G401 (cell line): ENCODE results near the gene FBXO5. TPM values are rescaled to one million over a fixed set of nuclear protein-coding genes. Genes with fewer than 3 reads are reported as not detected.
"Not testable (repeated sequence)": the region's sequence is repeated elsewhere in the genome, so short reads cannot be mapped to it uniquely, and the experiment has no call there.

Source experiments
- DNase-seq: peaks from one replicate; pipeline ENCODE4 v3.0.0-alpha.2; 2015; ENCODE audit warnings: low spot score
- in situ Hi-C: cut with HindIII; loops from 2 replicates; pipeline ENCODE4 v1.10.0; 2016; ENCODE audit warnings: low sequenced_read_pairs, mixed read lengths
- total RNA-seq: library from RNA; depleted of rRNA; stranded (reverse); fragments of >200 nt; shearing (Covaris generic); gene quantifications from 2 replicates; pipeline ENCODE4 v1.2.3, GENCODE V29; 2014; rRNA removed

FBXO5 gene, protein sequence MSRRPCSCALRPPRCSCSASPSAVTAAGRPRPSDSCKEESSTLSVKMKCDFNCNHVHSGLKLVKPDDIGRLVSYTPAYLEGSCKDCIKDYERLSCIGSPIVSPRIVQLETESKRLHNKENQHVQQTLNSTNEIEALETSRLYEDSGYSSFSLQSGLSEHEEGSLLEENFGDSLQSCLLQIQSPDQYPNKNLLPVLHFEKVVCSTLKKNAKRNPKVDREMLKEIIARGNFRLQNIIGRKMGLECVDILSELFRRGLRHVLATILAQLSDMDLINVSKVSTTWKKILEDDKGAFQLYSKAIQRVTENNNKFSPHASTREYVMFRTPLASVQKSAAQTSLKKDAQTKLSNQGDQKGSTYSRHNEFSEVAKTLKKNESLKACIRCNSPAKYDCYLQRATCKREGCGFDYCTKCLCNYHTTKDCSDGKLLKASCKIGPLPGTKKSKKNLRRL
- 30.5 and 32.5 TPM in 2 replicates for total RNA-seq

DNA sequence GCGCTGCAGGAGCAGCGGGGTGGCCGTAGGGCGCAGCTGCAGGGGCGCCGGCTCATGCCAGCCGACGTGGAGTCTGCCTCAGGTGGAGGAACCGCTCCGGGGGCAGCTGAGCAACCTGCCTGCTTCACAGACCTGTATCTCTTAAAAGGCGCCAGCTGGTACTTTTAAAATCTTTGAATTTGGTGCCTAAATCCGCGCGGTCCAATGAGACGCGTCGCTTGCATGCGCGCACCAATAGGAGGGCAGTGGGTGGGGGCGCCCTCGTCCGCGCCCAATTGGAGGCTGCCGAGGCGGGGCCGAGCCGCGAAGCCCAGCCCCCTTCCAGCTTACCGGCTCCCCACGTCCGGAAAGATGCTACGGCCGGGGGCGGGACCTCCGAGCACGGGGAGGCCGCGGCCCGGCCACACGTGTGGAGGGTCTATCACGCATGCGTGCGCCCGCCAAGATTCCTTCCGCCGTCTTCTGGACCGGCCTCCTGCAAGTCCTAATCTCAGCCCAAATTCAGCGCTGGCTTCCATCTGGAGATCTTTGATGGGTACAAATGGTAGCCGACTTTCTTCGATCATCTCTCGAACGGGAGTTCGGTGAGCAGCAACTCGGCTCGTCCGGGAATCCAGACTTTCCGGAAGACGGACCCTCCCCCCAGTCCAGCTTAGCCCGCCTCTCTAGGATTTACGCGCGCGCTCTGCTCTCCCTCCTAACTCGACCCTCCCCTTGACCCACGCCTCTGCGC is at the start of gene FBXO5:
FBXO5 (minus strand) TSS at position 138 of the 733 bp plus-strand sequence; CDS start at position 56, 82 bp downstream.
- DNase-seq: peak; percentile 97
- in situ Hi-C loops: no loop called here

DNA sequence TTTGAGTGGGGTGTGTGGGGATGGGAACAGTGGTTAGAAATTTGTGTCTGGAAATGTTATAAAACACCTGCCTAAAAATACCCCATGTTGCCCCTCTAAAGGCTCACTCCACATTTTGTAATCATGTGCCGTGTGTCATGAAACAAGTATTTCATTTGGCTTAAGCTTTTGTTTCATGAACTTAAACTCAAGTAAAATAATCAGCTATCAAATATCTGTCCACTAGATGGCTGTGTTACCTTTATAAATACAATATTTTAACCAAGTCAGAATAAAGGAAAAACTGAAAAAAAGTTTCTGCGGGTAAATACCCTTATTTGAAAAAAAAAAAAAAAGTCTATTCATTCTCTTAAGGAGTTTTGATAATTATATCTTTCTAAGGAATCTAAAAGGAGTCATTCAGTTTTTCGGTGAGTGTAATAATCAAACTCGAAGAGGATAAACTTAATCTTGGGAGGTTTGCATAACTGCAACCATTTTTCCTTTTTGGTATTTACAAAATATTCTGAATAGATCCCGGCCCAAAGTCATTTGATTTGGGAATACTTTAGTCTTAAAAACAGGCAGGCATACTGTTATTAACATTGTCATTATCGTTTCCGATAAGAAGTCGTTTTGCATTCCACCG is 49.5 kb upstream of the FBXO5 start:
- peak; percentile 37 for DNase-seq
- in situ Hi-C loops: no loop called here

DNA sequence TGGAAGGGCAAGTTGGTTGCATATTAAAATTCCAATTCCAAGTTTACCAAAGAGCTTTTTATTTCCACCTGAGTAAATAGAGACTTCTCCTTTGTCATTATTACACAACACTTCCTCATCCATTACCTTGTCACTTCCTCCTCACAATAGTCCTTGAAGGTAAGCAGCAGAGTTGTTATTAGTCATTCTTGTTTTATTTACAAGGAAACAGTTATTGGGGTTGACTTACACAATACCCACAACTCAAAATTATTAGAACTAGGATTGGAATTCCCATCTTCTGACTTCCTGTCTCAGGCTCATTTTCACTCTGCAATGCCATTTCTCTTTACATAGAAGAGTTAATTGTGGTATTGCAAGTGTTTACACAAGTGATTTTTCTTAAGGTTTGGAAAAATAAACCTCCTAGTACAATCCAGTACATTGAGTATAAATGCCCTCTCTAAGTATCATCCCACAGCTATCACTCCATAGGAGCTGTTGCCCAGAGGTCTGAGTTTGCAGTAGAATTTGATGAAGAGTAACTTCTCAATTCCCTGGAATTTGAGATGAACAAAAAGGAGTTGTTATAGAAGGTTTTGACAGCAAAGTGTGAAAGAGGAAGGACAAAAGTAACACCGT is 48.6 kb upstream of the FBXO5 start:
- in situ Hi-C loops: no loop called here

DNA sequence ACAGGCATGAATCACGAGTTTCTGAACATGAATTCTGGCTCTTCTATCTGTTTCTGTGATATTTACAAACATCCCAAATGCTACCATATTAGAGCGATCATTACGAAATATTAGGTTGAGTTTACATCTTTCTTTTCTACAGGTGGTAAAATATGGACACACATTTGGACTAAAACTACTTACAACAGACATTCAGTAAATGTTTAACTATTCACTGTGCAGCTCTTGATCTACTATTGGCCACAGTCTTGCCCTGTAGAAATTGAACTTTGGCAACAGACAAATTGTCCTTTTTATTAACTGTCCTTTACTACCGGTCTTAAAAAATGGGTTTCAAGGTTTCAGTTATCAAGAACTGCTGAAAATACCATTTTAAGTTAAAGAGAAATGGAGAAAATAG is 46.1 kb upstream of the FBXO5 start:
- no peak for DNase-seq
- in situ Hi-C loops: no loop called here

More for the DNA sequence above, 48.6 kb upstream of the FBXO5 start:
- DNase-seq: no peak

DNA sequence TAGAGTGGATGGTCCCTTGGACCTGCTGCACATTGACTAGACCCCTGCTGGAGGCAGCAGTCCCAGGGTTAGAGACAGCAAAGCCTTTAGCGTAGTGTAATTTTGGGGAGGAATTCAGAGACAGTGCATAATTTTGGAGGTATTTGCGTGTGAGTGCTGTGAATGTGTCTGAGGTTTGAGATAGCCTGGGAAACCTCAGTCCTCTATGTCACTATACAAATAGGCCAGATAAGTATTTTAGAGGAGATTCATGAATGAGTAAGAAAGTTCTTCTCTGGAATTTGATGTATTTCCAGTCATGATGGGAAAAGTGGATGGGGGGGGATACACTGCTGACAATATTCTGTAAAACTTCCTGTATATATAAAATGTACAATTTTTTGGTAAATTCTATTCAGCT is 45.4 kb upstream of the FBXO5 start:
- in situ Hi-C loops: no loop called here
- DNase-seq: no peak

DNA sequence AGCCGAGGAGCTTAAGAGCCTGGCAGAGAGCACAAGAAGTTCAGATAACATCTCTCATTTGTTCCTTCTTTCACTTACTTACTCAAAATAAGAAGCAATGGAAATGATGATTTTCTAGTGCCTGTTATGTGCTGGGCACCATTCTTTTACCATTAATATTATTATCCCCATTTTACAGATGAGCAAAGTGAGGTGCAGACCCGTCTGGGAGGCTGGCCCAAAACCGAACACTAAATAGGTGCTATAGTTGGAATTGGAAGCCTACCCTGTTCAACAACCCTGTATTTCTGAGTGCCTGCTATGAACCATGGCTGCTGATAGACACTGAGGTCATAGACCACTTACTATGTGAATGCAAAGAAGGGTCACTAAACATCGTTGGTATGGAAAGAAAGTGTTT is 44.6 kb upstream of the FBXO5 start:
- in situ Hi-C loops: no loop called here
- DNase-seq: no peak

DNA sequence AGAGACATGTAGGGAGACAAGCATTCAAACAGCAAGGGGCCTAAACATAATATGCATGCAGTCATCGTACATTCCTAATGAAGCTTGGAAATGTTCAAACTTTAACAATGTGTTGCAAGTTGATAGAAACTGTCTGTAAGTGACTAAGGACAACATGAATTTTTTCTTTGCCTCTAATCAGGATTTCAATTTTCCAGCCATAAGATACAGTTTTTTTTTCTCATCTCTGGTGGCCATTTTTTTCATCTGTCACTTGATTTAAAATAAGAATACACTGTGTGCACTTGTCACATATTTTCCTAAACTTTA is 41.8 kb upstream of the FBXO5 start:
- in situ Hi-C loops: no loop called here
- DNase-seq: no peak

DNA sequence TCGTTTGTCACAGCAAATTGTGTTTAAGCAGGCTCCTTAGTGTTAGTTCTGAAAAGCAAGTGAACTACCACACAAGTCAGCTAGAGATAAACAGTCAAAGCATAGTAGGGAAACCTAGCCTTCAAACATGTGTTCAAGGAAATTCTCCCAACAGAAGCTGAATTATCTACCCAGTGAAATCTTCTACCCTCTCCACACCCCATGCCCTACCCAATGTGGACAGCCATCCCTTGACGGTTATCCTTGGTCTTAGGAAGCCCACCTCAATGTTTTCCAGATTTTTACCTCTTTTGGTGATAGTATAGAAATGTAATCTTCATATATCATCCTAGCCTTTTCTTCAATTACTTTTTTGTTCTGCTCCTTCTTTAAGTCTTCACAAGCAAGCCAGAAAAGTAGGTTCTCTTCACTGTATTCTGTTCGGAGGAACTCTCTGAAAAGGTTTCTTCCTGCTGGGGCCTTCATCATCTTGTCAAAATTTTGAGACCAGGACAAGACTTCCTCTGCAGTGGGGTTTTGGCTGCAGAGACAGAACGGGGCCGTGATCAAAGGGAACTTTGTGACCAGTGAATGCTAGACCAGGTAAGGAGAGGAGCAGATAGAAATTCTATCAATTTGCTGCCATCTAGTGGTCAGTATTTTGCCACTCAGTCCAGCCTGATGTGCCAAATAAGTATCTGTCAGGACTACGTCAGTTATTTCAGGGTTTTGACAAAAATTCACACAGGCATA is 41.3 kb upstream of the FBXO5 start:
- peak; percentile 79 for DNase-seq
- in situ Hi-C loops: no loop called here

DNA sequence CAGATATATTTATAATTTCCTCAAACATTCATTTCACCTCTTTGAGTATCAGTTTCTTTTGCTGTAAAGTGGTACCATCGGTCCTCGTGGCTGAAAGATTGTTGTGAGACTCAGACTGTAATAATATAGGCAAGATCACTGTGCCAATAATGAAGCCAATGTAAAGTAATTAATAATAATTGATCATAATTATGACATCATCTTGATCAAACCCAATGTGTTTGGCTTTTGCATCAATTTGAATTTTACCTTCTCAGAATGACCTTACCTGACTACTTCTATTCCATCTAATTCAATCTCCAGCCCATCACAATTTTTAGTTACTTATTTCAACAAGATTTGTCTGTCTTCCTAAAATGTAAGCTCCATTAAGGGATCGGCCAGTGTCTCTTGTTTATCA is 35.5 kb upstream of the FBXO5 start:
- in situ Hi-C loops: no loop called here
- no peak for DNase-seq

DNA sequence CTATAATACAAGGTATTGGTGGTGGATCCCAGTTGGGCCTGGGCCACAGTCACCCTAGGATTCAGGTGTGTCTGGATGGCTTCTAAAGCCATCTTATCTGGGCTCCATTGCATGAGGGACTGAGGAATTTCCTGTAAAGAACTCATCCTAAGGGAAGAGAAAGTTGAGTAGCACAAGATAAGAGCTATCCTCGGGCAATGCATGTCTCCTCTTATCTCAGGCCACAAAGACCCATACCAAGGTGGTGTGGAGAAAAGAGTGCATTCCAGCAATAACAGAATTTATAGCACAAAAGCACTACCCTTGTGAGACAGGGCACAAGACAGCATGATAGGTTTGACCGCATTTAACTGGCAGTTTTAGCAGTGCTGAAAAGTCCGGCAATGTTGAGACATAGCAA is 34.0 kb upstream of the FBXO5 start:
- no peak for DNase-seq
- in situ Hi-C loops: no loop called here

DNA sequence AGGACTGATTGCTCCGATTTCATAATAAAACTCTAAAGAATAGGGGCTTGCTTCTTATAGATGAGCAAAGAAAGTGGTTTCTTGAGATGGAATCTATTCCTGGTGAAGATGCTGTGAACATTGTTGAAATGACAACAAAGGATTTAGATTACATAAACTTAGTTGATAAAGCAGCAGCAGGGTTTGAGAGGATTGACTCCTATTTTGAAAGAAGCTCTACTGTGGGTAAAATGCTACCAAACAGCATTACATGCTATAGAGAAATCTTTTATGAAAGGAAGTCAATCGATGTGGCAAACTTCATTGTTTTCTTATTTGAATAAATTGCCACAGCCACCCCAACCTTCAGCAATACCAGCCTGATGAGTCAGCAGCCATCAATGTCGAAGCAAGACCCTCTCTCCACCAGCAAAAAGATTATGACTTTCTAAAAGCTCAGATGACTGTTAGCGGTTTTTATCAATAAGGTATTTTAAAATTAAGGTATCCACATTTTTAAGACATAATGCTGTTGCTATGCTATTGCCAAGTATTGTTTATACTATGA is 32.3 kb upstream of the FBXO5 start:
- in situ Hi-C loops: no loop called here
- no peak for DNase-seq

DNA sequence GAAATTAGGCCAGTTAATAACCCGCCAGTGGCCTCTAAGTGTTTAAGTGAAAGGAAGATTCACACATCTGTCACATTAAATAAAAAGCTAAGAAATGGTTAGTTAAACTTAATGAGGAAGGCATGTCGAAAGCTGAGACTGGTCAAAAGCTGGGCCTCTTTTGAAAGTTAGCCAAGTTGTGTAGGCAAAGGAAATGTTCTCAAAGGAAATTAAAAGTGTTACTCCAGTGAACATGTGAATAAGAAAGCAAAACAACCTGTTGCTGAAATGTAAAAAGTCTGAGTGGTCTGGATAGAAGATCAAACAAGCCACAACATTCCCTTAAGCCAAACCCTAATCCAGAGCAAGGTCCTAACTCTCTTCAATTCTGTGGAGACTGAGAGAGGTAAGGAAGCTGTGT is 30.6 kb upstream of the FBXO5 start:
- in situ Hi-C loops: no loop called here
- DNase-seq: no peak

DNA sequence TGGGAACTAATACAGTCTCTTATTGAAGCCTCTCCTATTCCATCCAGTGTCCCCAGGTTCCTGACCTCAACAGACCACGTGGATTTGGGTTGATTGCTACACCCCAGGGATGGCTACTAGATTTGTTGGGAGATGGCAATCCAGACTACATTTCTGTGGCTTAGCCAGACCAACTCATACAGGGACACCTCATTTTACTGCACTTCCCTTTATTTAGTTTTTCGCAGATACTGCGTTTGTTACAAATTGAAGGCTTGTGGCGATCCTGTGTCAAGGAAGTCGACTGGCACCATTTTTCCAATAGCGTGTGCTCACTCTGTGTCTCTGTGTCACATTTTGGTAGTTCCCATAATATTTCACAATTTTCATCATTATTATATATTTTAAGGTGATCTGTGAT is 30.0 kb upstream of the FBXO5 start:
- DNase-seq: no peak
- in situ Hi-C loops: no loop called here

DNA sequence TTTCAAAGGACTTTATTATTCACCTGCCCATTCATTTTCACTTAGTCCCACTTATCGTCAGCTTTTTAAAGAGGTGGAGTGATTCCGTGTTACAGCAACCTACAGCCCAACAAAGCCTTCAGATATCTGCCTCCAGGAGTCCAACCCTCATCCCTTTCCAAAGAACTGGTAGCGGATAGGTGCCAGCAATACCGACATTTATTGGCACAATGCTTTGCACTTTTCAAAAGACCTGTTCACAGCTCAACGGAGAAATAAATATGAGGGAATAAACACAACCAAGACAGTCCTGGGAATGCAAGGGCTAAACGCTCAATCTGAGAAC is 20.5 kb upstream of the FBXO5 start:
- peak; percentile 59 for DNase-seq
- in situ Hi-C loops: no loop called here

DNA sequence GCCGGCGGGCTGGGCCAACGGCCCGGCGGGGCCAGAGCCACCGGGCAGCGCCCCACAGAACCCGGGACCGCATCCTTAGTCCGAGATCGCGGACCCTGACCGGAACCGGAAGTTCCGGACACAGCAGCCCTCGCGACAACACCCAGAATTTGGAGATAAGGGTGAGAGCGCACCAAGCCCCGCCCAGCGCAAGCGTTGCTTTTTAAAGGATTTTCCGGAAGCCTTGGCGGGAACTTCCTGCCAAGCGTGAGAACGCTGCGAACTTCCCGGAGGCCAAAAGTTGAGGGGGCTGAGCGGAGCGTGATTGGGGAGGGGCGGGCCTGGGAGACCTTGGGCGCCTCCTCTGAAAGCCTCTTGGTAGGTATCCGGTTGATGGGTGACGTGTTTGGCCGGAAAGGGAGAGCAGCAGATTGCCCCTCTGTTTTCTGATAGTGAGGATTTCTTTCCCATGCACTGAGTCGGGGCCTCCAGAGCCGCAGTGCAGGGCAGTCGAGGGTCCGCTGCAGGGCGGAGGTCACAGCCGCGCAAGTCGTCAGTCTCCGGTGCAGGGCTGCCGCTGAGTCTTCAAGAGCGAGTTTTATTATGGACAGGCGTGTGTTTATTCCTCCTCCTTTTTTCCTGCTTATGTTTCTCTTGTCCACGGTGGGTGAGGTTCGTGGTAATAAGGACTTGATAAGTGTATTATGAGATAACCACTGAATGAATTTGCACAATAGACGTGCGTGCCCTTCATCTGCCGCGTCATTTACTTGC is 19.9 kb upstream of the FBXO5 start, which contains the start of gene MTRF1L:
MTRF1L (minus strand) TSS at position 97 of the 753 bp plus-strand sequence; CDS start at position 73, 24 bp downstream.
- peak; percentile 96 for DNase-seq

DNA sequence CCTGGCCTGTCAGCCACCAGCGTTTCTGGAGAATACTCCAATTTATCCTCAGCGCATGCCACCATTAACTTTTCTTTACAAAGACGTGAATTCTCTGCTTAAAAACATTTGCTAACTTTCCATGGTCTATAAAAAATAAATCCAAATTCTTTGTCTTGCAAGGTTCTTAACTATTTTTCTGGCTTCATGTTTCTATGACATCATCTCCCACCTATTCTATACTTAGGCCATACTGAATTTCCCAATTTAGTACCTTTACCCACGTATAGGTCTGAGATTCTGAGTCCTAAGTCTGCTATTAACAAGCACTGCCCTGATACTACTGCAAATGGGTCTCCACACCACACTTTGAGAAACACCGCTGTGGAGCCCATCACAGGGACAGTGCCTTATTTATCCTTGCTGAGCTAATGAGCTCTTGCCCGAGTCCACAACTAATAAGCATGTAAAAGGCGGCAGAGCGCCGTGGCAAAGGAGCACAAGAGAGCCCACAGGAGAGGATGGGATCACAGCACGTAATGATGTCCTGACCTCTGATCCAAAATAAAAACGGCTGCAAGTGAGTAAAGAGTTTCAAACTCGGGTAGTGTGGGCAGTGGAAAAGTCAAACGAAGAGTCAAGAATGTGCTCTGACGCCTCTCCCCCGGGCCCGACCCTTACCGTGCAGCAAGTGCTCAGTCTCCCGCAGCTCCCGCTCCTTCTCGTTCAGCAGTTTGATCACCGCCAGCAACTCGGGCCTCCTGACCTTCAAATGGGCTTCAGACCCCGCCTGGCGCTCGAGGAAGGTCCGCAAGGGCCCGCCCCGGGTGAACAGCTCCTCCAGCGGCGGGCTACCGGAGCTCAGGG is 19.1 kb upstream of the FBXO5 start:
- in situ Hi-C loops: no loop called here
- DNase-seq: peak; percentile 39

More for the DNA sequence above, 19.9 kb upstream of the FBXO5 start, which contains the start of gene MTRF1L:
- in situ Hi-C loops: no loop called here

DNA sequence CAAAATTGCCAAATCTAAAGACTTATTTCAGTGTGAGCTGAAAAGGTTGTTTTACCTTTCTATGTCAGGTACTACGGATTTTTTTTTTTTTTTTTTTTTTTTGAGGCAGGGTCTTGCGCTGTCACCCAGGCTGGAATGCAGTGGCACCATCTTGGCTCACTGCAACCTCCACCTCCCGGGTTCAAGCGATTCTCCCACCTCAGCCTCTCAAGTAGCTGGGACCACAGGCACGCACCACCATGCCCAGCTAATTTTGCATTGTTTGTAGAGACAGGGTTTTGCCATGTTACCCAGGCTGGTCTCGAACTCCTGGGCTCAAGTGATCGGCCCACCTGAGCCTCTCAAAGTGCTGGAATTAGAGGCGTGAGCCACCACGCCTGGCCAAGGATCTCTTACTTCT is 17.9 kb upstream of the FBXO5 start:
- in situ Hi-C loops, DNase-seq: not testable (repeated sequence)
